DOHH2 (cell line): ENCODE results near the gene SNX1.

Source experiments
- H3F3A ChIP-seq: fragments of 200-600 bp; sonication (generic), shearing (Covaris generic); 2 replicates; pipeline ENCODE4 v1.6.0; 2016; ENCODE audit warnings: antibody characterized with exemption, mild to moderate bottlenecking; ENCODE audit not compliant: control insufficient read depth, insufficient read depth
- H3K27ac ChIP-seq: fragments of 200-600 bp; sonication (generic); 2 replicates; pipeline ENCODE4 v1.5.1; 2014; ENCODE audit warnings: low read depth, mild to moderate bottlenecking, low read length, moderate library complexity
- H3K27me3 ChIP-seq: fragments of 200-600 bp; sonication (generic); 2 replicates; pipeline ENCODE4 v1.6.1; 2014; ENCODE audit warnings: mild to moderate bottlenecking, low read length, mixed read lengths; ENCODE audit not compliant: control insufficient read depth
- H3K36me3 ChIP-seq: fragments of 200-600 bp; sonication (generic); 2 replicates; pipeline ENCODE4 v1.6.1; 2014; ENCODE audit warnings: mild to moderate bottlenecking, low read length, moderate library complexity, mixed read lengths; ENCODE audit not compliant: control insufficient read depth
- H3K4me1 ChIP-seq: fragments of 200-600 bp; sonication (generic); 2 replicates; pipeline ENCODE4 v1.6.1; 2014; ENCODE audit warnings: mild to moderate bottlenecking, low read length, mixed read lengths; ENCODE audit not compliant: control insufficient read depth
- H3K4me2 ChIP-seq: fragments of 200-600 bp; sonication (generic); 2 replicates; pipeline ENCODE4 v1.6.0; 2014; ENCODE audit warnings: mild to moderate bottlenecking, low read length, moderate library complexity
- H3K4me3 ChIP-seq: fragments of 200-600 bp; sonication (generic); 2 replicates; pipeline ENCODE4 v1.5.1; 2014; ENCODE audit warnings: mild to moderate bottlenecking, low read length, mixed read lengths
- H3K79me2 ChIP-seq: fragments of 200-600 bp; sonication (generic); 2 replicates; pipeline ENCODE4 v1.6.1; 2014; ENCODE audit warnings: mild to moderate bottlenecking, low read length, mixed read lengths; ENCODE audit not compliant: control insufficient read depth
- H3K9me2 ChIP-seq: fragments of 200-600 bp; sonication (generic); replicated peaks from 2 replicates; pipeline ENCODE4 v1.6.1; 2014; ENCODE audit warnings: mild to moderate bottlenecking, low read length, mixed read lengths; ENCODE audit not compliant: control insufficient read depth
- H3K9me3 ChIP-seq: fragments of 200-600 bp; sonication (generic); 2 replicates; pipeline ENCODE4 v1.6.1; 2014; ENCODE audit warnings: antibody characterized with exemption, low read length, mixed read lengths; ENCODE audit not compliant: control insufficient read depth, insufficient read depth
- H4K20me1 ChIP-seq: fragments of 200-600 bp; sonication (generic); 2 replicates; pipeline ENCODE4 v1.6.0; 2014; ENCODE audit warnings: low read depth, mild to moderate bottlenecking, antibody characterized with exemption, low read length, moderate library complexity; ENCODE audit not compliant: control insufficient read depth, insufficient read depth
- CTCF ChIP-seq: fragments of 200-600 bp; sonication (generic); IDR thresholded peaks from one replicate; pipeline ENCODE4 v1.5.1; 2014; ENCODE audit warnings: antibody characterized with exemption, mild to moderate bottlenecking, low read depth, low read length; ENCODE audit not compliant: poor library complexity, severe bottlenecking
- EZH2phosphoT487 ChIP-seq: fragments of 200-600 bp; sonication (generic); IDR thresholded peaks from 2 replicates; pipeline ENCODE4 v1.6.1; 2017; ENCODE audit warnings: borderline replicate concordance, mild to moderate bottlenecking, antibody characterized with exemption, low read length, moderate library complexity, mixed read lengths

Gene SNX1

GRCh38 chr15:64162869-64163658 lies 67.3 kb downstream of the SNX1 start, which contains the start of gene PPIB:
TSS of gene PPIB (minus strand) at chr15:64163022. CDS start at chr15:64162986, 36 bp downstream.
- peaks cover 36% of the 10 kb centered on the region for H3K4me1 ChIP-seq

GRCh38 chr15:64163659-64164362 lies 68.0 kb downstream of the SNX1 start:
- H3K27me3 ChIP-seq: no peaks in the 10 kb centered on the region
- H3K36me3 ChIP-seq: peaks cover 26% of the 10 kb centered on the region
- H3F3A ChIP-seq: peaks cover 14% of the 10 kb centered on the region; the same call in 1 of the 2 replicates
- TF ChIP-seq CTCF (no peak), EZH2phosphoT487 (no peak)
- H4K20me1 ChIP-seq: peaks cover under 1% of the 10 kb centered on the region; the same call in 1 of the 2 replicates
- H3K79me2 ChIP-seq: peaks cover 33% of the 10 kb centered on the region
- peaks cover 28% of the 10 kb centered on the region for H3K4me1 ChIP-seq
- H3K4me3 ChIP-seq: peak overlapping the region; percentile 76
- H3K27ac ChIP-seq: peak overlapping the region; percentile 59
- peak overlapping the region; percentile 89 for H3K4me2 ChIP-seq
- no peaks in the 10 kb centered on the region for H3K9me3 ChIP-seq
- no peaks in the 10 kb centered on the region for H3K9me2 ChIP-seq

More at GRCh38 chr15:64162869-64163658, 67.3 kb downstream of the SNX1 start, which contains the start of gene PPIB:
- Histone ChIP-seq H3F3A (peaks cover 17% of the 10 kb centered on the region; the same call in 1 of the 2 replicates), H3K79me2 (peaks cover 37% of the 10 kb centered on the region), H4K20me1 (peaks cover 3% of the 10 kb centered on the region; the same call in 1 of the 2 replicates), H3K27ac (peak within 1 kb of the TSS; percentile 59), H3K4me2 (peak within 1 kb of the TSS; percentile 90), H3K9me2 (no peaks in the 10 kb centered on the region), H3K4me3 (peak within 1 kb of the TSS; percentile 96), H3K27me3 (no peaks in the 10 kb centered on the region), H3K9me3 (no peaks in the 10 kb centered on the region), H3K36me3 (peaks cover 34% of the 10 kb centered on the region)
- no peak for TF ChIP-seq EZH2phosphoT487
- TF ChIP-seq CTCF: peak; percentile 52

- no peak overlapping the region for H3K4me3 ChIP-seq
- no peak overlapping the region for H3K27ac ChIP-seq
- TF ChIP-seq EZH2phosphoT487 (no peak), CTCF (no peak)
- no peaks in the 10 kb centered on the region for H3K9me3 ChIP-seq
- H3K4me2 ChIP-seq: peak overlapping the region; percentile 89; the same call in 1 of the 2 replicates
- H4K20me1 ChIP-seq: no peaks in the 10 kb centered on the region
- H3K9me2 ChIP-seq: no peaks in the 10 kb centered on the region
- peaks cover 29% of the 10 kb centered on the region for H3K79me2 ChIP-seq
- H3F3A ChIP-seq: peaks cover 14% of the 10 kb centered on the region; the same call in 1 of the 2 replicates
- peaks cover 28% of the 10 kb centered on the region for H3K4me1 ChIP-seq
- H3K27me3 ChIP-seq: no peaks in the 10 kb centered on the region
- peaks cover 21% of the 10 kb centered on the region for H3K36me3 ChIP-seq
Observed at GRCh38 chr15:64164436-64164835, 68.7 kb downstream of the SNX1 start.
